GM10266 (cell line): Measurements from ENCODE around the gene CD164.
"Not testable (repeated sequence)": the region's sequence is repeated elsewhere in the genome, so short reads cannot be mapped to it uniquely, and the experiment has no call there.

Experiments
- DNase-seq: peaks from one replicate; pipeline ENCODE4 v3.0.0; 2012; ENCODE audit errors: extremely low spot score
- TF ChIP-seq, protein P1 (sequence below): IDR thresholded peaks from 2 replicates; pipeline ENCODE4 v1.5.1; 2012; ENCODE audit warnings: mild to moderate bottlenecking, low read depth; ENCODE audit not compliant: control insufficient read depth, insufficient read depth; ENCODE audit errors: missing control alignments

The CD164 gene

DNA sequence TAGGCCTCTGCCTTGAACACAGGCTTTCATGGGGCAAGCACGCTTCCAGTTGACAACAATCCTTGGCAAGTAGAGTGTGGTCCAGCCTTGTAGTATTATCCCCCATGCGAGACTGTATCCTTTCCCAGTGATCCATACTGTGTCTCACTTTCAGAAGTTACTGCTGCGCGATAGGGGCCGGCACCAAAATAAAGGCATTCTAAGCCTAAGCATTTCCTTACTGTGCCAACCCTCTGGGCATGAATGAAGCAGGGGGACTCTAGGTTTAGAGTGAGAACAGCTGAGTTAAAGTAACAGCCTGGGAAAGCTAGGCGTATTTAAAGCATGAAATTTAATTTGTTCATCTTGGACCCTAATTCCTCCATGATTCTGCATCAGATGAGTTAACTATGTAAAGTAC, 39.4 kb downstream of the CD164 start:
- TF ChIP-seq, protein P1, sequence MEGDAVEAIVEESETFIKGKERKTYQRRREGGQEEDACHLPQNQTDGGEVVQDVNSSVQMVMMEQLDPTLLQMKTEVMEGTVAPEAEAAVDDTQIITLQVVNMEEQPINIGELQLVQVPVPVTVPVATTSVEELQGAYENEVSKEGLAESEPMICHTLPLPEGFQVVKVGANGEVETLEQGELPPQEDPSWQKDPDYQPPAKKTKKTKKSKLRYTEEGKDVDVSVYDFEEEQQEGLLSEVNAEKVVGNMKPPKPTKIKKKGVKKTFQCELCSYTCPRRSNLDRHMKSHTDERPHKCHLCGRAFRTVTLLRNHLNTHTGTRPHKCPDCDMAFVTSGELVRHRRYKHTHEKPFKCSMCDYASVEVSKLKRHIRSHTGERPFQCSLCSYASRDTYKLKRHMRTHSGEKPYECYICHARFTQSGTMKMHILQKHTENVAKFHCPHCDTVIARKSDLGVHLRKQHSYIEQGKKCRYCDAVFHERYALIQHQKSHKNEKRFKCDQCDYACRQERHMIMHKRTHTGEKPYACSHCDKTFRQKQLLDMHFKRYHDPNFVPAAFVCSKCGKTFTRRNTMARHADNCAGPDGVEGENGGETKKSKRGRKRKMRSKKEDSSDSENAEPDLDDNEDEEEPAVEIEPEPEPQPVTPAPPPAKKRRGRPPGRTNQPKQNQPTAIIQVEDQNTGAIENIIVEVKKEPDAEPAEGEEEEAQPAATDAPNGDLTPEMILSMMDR = no peak
- DNase-seq = no peak

DNA sequence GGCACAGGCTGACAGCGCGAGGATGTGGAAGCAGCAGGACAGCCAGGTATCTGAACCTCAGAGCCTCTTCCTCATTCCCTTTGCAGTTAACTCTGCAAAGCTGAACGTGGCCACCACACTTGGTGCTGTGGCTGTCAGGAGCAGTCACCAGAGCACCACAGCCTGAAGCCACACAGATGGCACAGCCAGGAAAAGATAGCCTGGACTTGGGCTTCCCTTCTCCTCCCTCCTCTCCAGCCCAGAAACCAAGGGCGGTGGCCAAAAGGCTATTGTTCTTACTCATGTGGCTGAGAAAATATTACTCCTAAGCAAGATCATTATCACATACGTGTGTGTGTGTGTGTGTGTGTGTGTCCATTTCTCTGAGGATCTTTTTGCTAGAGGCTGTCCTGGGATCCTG, 39.8 kb downstream of the CD164 start:
- DNase-seq = no peak

DNA sequence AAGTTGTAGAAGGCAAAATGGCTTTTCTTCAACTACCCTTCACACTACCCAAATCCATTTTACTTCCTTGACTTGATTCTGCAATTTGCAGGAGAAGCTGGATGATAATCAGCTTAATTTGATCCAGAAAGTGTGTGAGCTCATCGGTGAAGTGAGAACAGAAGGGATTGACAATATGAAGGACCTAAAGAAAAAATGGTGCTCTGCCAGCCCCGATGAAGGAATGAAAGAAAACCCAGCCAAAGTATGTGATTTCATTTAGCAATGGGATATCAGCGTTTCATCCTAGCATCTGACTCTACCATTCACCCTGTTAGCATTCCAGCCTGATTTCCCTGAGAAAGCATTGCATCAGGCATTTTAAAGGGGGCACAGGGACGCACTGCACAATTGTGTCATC, 41.5 kb downstream of the CD164 start:
- TF ChIP-seq, protein P1 = no peak
- no peak for DNase-seq

More for the DNA sequence above, 39.8 kb downstream of the CD164 start:
- TF ChIP-seq, protein P1 = no peak

DNA sequence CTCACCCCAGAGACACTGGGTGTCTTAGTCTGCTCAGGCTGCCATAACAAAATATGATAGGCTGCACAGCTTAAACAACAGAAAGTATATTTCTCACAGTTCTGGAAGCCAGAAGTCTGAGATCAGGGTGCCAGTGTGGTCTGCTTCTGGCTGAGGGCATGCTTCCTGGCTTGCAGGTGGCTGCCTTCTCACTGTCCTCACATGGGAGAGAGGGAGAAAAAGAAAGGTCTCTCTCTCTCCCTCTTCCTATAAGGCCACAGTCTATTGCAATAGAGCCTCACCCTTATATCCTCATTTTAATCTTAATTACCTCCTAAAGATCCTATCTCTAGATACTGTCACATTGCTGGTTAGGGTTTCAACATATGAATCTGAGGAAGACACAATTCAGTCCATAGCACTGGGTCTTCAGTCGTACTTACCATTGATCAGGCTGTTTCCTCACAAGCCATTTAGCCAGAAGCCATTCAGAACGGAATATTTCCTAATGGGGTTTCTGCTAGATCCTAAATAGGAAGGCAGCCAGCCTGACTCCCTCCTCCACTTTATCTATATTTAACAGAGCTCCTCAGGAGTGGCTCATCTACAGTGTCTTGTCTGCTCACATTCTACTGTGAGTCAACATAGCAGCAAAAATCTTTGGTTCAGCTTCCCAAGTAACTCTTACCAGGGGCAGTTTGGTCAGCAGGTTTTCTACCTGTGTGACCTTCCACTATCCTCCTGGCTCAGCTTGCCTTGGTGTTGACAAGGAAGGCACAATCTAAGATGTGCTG, 42.2 kb downstream of the CD164 start:
- TF ChIP-seq, protein P1 = no peak
- DNase-seq = no peak

DNA sequence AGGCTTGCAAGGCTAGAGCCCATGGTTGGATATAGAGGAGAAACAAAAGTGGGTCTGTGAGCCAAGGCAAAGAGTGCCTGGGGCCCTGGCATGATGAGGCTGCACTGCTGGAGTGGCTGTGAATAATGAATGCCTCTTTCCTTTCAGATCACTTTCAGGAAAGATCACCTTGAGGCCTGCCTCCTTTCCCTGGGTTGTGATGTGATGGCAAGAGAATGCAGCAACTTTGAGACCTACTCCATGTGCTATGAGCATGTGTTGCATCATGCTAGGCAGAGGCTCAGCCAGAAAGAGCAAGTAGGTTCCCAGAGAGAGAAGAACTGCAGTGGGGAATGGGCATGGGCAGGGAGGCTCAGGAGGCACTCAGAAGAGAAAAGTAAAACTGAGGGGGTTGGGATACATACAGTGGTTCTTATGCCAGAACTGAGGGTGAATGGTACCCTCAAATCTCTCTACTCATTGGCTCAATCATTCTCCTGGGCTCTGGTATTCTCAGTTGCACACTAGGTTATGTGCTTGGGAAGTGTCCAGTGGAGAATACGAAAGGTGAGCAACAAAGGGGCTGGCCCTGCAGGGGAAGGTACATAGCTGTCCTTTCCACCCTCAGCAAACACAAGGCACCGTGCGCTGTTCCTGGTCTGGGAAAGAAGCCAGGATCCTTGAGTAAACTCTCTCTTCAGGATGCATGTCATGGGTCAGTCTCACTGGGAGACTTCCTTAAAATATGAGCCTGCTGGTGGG, 45.9 kb downstream of the CD164 start:
- DNase-seq = no peak

DNA sequence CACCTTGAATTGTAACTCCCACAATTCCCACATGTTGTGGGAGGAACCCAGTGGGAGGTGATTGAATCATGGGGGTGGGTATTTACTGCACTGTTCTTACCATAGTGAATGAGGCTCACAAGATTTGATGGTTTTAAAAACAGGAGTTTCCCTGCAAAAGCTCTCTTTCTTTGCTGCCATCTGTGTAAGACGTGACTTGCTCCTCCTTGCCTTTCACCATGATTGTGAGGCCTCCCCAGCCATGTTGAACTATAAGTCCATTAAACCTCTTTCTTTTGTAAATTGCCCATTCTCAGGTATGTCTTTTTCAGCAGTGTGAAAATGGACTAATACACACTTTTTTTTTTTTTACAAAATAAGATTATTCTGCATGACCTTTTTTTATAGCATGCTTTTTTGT, 48.4 kb downstream of the CD164 start:
- not testable (repeated sequence) for DNase-seq

More for the DNA sequence above, 45.9 kb downstream of the CD164 start:
- TF ChIP-seq, protein P1 = no peak

DNA sequence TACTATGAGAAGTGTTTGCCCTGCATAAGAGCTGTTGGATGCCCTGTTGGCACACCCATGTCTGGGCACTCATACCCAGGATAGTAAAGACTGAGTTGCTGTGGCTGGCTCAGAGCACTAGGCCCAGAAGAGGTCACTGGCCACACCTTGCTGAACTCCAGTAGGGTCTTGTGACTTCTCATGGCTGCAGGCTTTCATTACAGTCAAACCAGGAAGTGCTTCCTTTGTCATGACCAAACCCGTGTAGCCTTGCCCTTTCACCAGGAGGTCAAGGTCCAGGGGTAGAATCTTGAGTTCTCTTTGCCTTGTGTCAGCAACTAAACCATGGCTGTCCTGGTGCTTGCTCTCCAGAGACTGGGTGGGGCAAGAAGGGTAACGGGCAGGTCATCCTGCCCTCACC, 49.5 kb downstream of the CD164 start:
- TF ChIP-seq, protein P1 = no peak
- DNase-seq = no peak
